ENCODE data around the gene SCYL3.
"Not testable (repeated sequence)": the region's sequence is repeated elsewhere in the genome, so short reads cannot be mapped to it uniquely, and the experiment has no call there.

Gene SCYL3, protein sequence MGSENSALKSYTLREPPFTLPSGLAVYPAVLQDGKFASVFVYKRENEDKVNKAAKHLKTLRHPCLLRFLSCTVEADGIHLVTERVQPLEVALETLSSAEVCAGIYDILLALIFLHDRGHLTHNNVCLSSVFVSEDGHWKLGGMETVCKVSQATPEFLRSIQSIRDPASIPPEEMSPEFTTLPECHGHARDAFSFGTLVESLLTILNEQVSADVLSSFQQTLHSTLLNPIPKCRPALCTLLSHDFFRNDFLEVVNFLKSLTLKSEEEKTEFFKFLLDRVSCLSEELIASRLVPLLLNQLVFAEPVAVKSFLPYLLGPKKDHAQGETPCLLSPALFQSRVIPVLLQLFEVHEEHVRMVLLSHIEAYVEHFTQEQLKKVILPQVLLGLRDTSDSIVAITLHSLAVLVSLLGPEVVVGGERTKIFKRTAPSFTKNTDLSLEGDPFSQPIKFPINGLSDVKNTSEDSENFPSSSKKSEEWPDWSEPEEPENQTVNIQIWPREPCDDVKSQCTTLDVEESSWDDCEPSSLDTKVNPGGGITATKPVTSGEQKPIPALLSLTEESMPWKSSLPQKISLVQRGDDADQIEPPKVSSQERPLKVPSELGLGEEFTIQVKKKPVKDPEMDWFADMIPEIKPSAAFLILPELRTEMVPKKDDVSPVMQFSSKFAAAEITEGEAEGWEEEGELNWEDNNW

DNA sequence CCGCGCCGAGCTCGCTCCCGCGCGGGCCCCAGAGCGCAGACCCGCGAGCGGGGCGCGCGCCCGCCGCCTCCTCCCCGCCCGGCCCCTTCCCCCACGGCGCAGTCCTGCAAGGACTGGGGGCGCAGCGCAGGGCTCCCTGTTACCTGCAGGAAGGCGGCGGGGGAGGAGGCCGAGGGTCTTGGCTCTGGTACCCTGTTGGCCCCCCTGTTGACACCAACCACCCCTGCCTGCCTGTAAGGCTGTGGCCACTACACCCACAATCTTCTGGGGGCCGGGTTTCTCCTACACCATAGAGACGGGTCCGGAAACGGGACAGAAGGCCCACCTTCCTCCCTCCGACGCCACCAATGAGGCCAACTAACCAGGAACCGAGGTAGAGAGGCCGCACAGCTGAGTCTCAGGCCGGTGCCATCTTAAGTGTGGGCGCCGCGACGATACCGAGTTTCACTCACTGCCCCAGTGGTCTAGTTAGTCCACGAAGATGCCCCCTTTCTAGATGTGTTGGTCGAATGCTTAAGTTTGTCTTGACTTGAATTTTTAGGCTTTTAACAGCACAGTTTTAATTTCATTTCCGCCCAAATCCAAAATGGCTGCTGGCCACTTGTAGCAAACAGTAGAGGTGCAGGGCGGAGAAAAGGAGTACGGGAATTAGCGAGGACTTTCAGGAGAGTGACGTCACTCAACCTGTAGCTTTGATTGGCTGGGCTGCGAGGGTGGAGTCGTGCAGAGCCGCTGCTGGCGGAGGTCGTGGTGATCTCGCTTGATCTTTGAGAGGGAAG lies at the start of gene SCYL3:
Gene SCYL3 (minus strand): TSS at position 252 of the 779 bp plus-strand sequence. CDS start 5,056 bp downstream, outside the sequence.
- peak; percentile 67 to 88 for DNase-seq

DNA sequence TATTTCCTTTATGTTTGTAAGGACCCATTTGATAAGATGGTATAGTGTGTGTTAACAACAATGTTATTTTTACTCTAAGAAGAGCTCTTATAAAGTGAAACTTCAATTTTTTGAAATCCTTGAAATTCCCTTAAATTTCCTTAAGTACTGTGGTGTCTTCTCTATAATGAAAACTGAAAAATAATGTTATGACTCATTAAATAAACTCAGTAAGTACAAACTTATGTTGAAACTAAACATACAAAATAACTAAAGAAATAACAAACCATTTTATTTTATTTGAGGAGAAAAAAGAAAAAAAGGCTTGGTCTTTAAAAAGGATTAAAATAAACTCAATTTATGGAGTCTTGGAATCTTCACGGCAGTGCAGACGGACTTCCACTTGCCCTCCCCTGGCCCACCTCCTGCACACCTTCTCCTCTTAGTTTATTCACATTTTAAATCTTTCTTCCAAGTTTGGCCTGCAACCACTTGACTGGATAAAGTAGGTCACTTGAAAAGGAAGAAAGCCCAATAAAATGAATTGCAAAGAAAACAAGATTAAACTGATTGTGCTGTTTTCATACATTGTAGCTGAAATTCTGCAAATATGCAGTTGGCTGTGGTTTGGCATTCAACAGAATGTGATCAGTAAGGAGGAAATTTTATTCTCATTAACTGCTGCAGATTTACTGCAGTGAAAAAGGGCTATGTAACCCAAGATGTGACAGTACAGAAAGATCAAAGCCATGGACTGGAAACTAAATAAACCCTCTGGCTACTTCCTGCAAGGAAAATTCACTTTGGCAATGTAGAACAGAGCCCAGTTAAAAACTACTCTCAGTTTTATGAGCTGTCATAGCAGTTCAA lies 48.5 kb upstream of the SCYL3 start:
- DNase-seq, result no peak

DNA sequence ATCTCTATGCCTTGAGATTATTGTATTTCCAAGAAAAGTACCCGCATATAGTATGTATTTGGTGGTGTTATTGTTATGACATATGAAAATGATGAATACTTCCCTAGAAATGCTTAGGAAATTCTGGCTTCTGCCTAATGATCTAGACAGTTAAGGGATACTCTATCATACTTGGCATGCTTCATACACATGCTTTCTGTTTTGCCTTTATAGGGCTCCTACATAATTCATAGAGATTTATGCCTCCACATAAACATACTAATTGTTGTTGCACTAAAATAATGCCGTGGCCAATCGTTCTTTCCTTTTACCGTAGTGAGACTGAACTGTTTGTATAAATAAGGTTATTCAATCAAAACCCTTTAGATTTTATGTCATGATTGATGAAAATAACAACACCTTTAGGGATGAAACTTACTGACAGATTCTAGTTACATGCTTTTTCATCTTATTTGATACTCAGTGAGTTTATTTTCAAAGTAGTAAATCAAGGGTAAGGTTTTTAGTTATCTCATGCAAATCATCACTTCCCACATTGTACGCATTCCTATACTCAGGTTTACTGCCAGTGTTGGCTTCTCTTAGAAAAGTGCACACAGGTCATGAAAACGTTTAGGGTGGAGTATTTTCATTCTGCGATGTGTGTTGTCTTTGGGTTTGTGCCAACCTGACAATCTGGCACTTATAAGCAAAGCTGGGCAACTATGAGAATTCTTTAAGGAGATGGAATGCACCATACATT lies 40.5 kb upstream of the SCYL3 start:
- DNase-seq, result no peak

DNA sequence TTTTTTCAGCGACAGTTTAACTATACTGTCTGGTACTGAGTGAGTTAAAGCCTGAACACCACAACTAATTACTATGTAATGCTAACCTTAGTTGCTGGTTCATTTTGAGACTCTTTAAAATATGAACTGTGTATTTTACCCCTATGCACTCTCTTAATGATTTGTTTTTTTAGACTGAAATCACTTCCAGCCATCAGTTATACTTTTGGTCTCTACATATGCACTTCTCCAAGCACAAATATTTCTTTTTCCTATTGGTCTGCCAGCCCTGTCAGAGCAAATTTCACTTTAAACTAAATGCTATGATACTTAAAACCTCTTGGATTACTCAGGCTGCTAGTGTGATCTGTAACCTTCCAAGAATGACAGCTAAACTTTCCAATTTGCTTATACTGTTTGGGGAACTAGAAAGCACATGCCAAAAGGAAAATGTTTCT lies 38.1 kb upstream of the SCYL3 start:
- DNase-seq, result no peak

DNA sequence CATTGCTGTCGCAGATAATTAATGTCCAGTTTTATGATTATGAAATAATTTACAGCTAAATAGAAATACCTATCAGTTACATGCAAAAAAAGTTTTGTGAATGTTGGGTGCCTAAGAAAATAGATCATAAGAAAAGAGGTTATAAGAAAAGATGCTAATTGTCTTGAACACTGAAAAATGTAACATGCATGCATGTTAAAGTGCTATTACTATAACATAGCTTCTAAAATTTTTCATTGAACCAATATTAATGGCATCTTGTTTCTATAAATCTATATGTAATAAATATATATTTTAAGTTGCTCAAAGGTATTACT lies 35.5 kb upstream of the SCYL3 start:
- DNase-seq, result no peak

DNA sequence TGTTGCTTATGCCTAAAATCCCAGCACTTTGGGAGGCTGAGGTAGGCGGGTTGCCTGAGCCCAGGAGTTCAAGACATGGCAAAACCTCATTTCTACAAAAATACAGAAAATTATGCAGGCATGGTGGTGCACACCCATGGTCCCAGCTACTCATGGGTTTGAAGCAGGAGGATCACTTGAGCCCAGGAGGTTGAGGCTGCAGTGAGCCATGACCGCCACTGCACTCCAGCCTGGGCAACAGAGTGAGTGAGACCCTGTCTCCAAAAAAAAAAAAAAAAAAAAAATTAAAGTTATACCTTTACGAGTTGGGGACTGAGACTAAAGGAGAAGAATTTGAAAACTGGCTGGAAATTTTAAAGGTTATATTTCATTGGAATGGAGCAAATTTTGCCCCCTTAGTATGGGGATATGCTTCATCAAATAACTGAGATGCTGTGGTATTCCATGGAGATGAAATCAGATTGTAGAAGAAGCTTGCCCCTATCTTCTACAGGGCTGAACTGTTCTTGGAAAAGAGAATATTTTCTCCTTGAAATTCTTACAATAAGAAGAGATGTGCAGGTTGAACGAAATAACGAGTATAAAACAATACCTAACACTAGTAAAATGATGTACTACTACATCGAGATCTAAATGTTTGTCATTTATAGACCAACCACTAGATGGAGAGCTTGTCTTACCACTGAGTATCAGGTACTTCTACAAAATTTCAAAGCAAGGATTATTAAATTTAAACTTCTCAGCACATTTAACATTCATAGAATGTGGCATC lies 34.9 kb upstream of the SCYL3 start:
- peak in 1 of 2 experiments; percentile 34 for DNase-seq

DNA sequence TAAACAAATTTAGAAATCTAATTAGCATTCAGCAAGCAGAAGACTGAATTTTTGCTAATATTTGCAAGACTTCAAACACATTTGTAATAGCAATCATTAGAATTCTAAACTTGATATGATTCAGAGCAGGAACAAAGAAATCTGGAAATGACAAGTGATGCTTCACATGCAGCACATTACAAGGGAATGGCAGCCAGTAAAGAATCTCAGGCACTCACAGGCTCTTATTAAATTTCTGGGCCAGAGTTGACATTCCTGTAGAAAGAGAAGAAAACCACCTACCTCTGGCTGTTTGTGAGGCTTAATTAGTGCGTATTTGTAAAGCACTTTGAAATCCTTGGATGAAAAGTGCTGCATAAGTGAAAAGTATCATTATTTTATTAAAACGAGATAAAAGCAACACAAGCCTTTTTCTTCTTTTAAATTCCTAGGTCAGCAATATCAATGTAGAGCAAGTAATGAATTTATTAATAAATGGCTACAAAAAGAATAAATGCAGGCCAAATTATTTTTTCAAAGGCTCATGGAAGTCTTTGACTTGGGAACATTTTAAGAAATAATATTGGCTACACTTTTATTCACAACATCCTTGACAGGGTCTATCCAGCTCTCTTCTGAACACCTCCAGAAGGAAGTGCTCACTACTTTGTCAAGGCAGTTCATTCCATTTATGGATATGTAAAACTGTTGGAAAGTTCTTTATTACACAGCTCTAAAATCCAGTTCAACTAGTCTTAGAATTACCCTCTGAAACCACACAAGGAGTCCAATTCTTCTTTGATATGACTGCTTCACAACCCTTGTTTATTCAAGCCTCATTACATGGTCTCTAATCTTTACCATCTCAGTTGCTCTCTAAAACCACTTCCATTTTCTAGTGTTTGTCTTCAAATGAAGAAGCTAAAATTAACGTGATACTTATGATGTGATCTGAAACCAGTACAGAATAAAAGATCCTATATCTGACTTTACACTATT lies 32.1 kb upstream of the SCYL3 start:
- no peak for DNase-seq

DNA sequence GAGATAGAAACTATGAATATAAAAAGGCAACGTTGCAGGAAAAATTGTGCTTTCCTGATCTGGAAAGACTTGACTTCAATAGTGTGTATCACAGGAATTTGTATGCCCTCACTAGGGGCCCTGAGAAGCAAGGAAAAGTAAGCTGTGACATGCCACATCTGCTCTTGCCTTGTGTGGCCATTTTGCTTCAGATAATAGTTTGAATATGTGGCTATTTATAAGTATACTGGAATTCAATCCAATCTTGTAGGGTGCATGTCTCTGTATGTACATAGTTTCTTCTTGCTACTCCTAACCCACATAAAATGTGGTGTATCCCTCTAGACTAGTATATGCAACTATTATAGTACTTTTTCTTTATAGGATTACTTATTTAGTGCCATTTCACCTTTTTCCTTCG lies 31.1 kb upstream of the SCYL3 start:
- no peak for DNase-seq

DNA sequence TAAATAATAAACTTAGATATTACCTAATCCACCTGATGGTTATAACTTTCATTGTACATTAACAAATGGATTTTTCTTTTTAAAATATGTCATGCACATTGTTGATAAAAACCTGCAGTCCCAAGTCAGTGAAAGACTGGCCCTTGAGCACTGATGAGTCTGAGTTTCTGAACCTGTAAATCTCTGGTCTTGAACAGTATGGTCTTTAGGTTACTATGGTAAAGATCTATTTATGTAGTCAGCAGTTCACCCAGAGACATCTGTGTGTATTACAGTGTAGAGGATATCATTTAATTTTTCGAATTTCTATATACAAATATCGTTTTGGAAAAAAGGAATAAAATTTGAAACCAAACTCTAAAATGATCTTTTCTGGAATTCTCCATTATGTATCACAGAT lies 30.4 kb upstream of the SCYL3 start:
- no peak for DNase-seq

DNA sequence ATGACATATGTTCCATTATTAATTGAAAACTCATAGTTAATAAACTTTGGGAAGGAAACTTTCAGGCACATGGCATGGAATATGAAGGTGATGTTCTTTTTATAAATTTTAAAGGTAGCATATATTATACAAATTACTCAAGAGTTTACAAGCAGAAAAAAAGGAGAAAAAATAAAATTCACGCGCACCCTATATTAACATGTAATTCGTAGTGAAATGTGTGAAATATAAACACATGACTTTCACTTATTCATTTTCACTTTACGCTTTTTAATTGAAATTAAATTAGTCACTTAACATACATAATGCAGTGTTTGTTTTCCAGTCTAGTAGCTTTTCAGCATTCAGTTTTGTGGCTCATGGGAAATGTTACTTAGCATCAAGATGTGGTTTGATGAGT lies 27.4 kb upstream of the SCYL3 start:
- no peak for DNase-seq

DNA sequence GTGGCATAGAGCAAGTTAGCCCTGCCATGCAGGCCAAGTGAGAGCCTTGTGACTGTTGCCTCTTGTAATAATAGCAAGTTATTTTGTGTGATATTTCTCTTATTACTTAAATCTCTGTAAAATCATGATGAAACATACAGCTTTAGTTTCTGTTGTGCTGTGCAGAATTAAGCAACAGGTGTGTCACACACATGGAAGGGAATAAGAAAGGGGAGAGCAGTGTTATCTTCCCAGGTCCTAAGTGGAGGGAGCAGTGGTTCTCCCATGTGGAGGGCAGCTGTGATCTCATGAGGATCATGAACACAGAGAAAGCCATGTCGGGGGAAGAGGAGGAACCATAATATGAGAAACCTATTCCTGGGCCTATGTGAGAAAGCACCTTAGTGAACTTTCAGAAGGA lies 25.2 kb upstream of the SCYL3 start:
- no peak for DNase-seq

DNA sequence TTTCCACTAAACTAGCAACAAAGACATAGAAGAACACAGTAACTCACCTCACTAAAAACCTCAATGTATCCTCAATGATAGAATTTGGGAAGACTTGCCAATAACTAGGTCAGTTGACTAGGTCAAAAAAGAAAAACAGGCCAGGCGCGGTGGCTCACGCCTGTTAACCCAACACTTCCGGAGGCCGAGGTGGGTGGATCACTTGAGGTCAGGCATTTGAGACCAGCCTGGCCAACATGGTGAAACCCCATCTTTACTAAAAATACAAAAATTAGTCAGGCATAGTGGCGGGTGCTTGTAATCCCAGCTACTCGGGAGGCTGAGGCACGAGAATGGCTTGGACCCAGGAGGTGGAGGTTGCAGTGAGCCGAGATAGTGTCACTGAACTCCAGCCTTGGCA lies 24.5 kb upstream of the SCYL3 start:
- not testable (repeated sequence) for DNase-seq

DNA sequence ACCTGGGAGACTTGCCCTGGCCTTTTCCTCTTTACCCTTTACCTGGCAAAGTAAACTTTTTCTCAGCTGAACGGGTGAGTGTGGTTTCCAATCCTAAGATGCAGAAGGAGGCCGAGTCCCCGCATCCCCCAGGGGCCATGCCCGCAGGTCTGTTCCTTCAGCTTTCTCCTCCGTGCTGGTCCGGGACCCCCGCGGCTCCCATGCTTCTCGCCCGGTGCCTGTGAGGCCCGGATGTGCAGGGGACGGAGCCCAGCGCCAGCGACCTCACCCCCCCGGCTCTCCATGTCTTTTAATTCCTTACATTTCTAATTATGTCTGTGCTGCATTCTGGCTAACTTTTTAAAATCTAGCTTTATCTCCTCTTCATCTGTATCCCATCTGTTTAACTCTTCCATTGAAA lies 21.5 kb upstream of the SCYL3 start:
- no peak for DNase-seq

DNA sequence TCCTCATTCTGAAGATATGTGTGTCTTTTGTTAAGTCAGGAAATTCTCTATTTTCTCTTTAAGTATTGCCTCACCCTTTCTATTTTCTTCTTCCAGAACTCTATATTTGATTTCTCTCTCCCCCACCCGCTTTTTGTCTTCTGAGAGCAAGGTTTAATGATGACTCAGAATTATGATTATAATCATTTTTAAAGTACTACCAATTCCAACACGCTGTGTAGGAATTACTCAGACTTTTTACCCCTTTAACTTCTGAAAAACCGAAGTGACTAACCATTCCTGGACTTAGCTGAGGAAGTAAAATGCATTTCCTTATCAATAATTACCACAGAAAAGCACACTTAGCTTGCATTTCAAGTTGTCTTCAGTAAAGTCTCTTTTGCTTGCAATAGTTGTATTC lies 20.8 kb upstream of the SCYL3 start:
- DNase-seq, result no peak

DNA sequence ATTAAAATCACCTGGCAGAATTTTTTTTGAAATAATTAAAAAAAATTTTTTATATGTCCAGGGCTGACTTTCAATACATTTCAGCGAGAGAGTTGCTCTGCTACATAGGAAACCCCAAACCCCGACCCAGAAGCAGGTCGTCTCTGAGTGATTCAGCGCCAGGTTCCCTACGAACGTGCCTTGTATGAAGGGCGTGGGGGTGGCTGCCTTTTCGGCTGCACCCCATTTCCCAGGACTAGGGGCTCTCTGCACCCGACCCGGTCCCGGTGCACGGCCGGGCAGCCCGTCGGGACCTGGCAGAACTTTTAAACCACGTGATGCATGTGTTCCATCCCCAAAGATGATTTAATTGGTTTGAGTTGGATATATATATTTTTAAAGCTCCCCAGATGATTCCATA lies 15.8 kb upstream of the SCYL3 start:
- no peak for DNase-seq

DNA sequence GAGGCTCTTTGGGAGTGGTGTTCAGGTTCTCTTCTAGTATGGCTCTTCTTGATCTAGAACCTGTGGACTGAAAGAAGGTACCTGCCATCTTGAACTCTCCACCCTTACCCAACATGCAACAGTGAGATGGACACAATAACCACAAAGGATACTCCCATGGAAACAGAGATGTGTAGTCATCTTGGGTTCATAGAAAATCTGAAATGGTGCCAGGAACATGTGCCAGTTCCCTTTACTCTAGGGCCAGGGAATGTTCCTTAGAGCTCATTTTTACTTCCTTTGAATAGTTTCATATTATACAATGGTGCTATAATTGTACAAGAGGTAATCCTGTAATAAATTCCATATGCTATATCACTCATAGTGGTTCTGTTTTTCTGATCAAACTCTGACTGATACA lies 13.2 kb upstream of the SCYL3 start:
- DNase-seq, result no peak

DNA sequence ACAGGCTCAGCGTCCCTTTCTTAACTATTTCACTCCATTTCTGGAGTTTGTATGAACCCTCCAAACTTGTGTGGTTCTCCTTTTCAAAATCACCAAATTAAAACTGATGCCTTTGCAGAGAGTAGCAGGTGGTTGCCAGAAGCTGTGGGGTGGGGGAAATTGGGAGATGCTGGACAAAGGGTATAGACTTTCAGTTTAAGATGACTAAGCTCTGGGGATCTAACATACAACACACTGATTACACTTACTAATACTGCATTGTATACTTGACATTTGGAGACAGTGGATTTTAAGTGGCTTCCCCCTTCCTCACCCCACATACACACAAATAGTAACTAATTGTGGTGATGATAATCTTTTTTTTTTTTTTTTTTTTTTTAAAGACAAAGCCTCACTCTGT lies 11.1 kb upstream of the SCYL3 start:
- no peak for DNase-seq

DNA sequence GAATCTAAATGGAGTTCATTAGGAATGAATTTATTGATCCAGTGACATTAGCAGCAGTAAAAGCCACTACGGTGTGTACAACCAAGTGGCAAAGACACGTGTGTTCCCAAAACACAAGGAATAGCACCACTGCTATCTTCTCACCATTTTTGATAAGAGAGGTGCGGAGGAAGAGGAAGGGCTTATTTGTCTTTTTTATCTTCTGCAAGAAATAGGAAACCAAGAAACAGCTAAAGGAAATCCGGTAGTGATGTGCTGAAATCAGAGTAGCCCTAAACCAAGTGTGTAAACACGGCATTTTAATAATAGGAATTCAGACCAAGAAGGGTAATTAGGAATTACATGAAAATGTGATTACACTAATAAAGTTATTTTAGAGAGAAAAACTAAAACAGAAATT lies 9.1 kb upstream of the SCYL3 start:
- DNase-seq, result no peak

DNA sequence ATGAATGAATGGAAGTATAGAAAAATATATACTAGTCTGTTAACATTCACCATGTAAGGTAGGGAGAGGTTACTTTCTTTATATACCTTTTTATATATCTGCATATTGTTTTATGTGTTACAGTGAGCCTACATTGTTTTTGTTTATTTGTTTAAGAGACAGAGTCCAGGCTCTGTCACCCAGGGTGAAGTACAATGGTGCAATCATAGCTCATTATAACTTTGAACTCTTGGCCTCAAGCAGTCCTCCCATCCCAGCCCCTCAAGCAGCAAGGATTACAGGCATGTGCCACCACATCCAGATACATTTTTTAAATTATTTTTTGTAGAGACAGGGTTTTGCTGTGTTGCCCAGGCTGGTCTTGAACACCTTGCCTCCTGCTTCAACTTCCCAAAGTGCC lies 7.4 kb upstream of the SCYL3 start:
- DNase-seq, result no peak

DNA sequence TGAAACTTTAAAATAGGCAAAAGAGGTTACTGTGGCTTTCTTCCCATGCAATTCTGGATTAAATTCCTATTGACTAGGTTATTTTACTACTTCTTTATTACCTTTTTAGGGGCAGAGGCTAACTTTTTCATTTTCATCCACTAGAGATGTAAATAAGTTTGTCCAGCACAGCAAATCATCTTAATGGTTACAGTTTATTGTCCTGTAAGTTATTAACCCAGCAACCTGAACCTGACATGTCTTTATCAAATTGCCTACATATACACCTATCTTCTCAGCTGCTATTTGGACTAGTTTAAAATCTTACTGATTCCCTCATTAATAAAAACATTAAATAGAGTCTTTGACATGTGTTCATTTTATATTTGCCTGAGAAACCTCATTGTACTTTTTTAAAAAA lies 6.9 kb upstream of the SCYL3 start:
- DNase-seq, result no peak
